Stimulated activated CD4-positive, alpha-beta T cell treated with anti-CD3 and anti-CD28 coated beads, Interleukin-12 subunit alpha, Interleukin-12 subunit beta, amount 100 ng/mL, for 24 hours (primary cell): ENCODE results near the gene SELENOF.
"Not testable (repeated sequence)": the region's sequence is repeated elsewhere in the genome, so short reads cannot be mapped to it uniquely, and the experiment has no call there.

Experiments used
- DNase-seq, 2 experiments: peaks; one replicate each; pipeline ENCODE4 v3.0.0-alpha.2; 2020; ENCODE audit warnings: low read depth in 2 of 2

SELENOF gene

GRCh38 chr1:86858524-86859261, 55.2 kb downstream of the SELENOF start:
- DNase-seq, result no peak

GRCh38 chr1:86856196-86856595, 57.7 kb downstream of the SELENOF start:
- DNase-seq, result no peak

GRCh38 chr1:86854352-86854751, 59.6 kb downstream of the SELENOF start:
- DNase-seq, result no peak

GRCh38 chr1:86852782-86853408, 61.0 kb downstream of the SELENOF start:
- DNase-seq, result no peak

GRCh38 chr1:86852289-86852688, 61.6 kb downstream of the SELENOF start:
- no peak for DNase-seq

GRCh38 chr1:86849756-86850155, 64.2 kb downstream of the SELENOF start:
- no peak for DNase-seq

GRCh38 chr1:86848654-86849053, 65.3 kb downstream of the SELENOF start:
- no peak for DNase-seq

GRCh38 chr1:86846164-86846647, 67.7 kb downstream of the SELENOF start:
- DNase-seq, result no peak

GRCh38 chr1:86845514-86845913, 68.4 kb downstream of the SELENOF start:
- no peak for DNase-seq

GRCh38 chr1:86841116-86841515, 72.8 kb downstream of the SELENOF start:
- no peak for DNase-seq

GRCh38 chr1:86833461-86834215, 80.3 kb downstream of the SELENOF start:
- peak; percentile 2 to 20 for DNase-seq

- no peak for DNase-seq
Measured at GRCh38 chr1:86832433-86832832, 81.5 kb downstream of the SELENOF start.

- no peak for DNase-seq
Measured at GRCh38 chr1:86829321-86829720, 84.6 kb downstream of the SELENOF start.

- DNase-seq, result no peak
Measured at GRCh38 chr1:86828024-86828423, 85.9 kb downstream of the SELENOF start.

- DNase-seq, result no peak
Measured at GRCh38 chr1:86826856-86827255, 87.1 kb downstream of the SELENOF start.

GRCh38 chr1:86825319-86825718, 88.6 kb downstream of the SELENOF start:
- DNase-seq, result no peak

- DNase-seq, result no peak
Measured at GRCh38 chr1:86823821-86824500, 90.0 kb downstream of the SELENOF start.

GRCh38 chr1:86823386-86823785, 90.5 kb downstream of the SELENOF start:
- no peak for DNase-seq

GRCh38 chr1:86822459-86822858, 91.5 kb downstream of the SELENOF start:
- DNase-seq, result no peak

GRCh38 chr1:86821956-86822355, 92.0 kb downstream of the SELENOF start:
- no peak for DNase-seq

GRCh38 chr1:86819970-86820369, 94.0 kb downstream of the SELENOF start:
- not testable (repeated sequence) for DNase-seq

GRCh38 chr1:86817246-86817826, 96.6 kb downstream of the SELENOF start:
- DNase-seq, result not testable (repeated sequence)
